ENCODE results near the gene HASPIN.

GRCh38 chr17:3771140-3771539 is 47.4 kb downstream of the HASPIN start:
- no peak for TF ChIP-seq POLR2A (IDR thresholded peaks at IDR 0.05; ENCODE audit: low read depth, low read length)
- no peak for TF ChIP-seq TAF1 (IDR thresholded peaks at IDR 0.05; ENCODE audit: borderline replicate concordance, low read depth, low read length)
- TF ChIP-seq POLR2AphosphoS5 (IDR thresholded peaks at IDR 0.05; ENCODE audit: low read depth, low read length) = no peak

Data from GM12892 (cell line).